A549 (cell line): ENCODE results near the gene NEDD9. TPM values are rescaled to one million over a fixed set of nuclear protein-coding genes. Genes with fewer than 3 reads are reported as not detected.

Source experiments
- ATAC-seq, 2 experiments: fragments of 200-7000 bp in 1 of 2; fragments of >200 bp in 1 of 2; cut with Nextera tagmentation in 1 of 2; cut with Tn5 transposase in 1 of 2; 3 replicates each; pipeline versions ENCODE4 v1.8.0 to v1.9.1; 2018 to 2020; ENCODE audit warnings: mild to moderate bottlenecking in 1 of 2, moderate library complexity in 1 of 2
- CTCF ChIA-PET: fragments of 300-600 bp; sonication (Branson Sonifier 250); formaldehyde crosslinking; extraction: SDS; loops from one replicate; lab custom pipeline; 2021; ENCODE audit warnings: antibody characterized with exemption, inconsistent platforms; lab: Yijun Ruan, JAX
- POLR2A ChIA-PET: fragments of 350-600 bp; formaldehyde crosslinking; extraction: SDS; loops from one replicate; lab custom pipeline; 2021; ENCODE audit warnings: antibody characterized with exemption, inconsistent platforms; lab: Yijun Ruan, JAX
- DNase-seq, 2 experiments: peaks; one replicate each; pipeline versions ENCODE4 v3.0.0 to v3.0.0-alpha.2; 2011 to 2016; ENCODE audit warnings: low read depth in 1 of 2, low spot score in 1 of 2
- FAIRE-seq: peaks from 2 replicates; lab custom pipeline; 2011; peaks lifted over from hg19 to GRCh38; lab: Jason Lieb, UNC
- H3K27ac ChIP-seq, 2 experiments: fragments of >200 bp; sonication (Bioruptor Twin); formaldehyde crosslinking; 3 replicates each; pipeline ENCODE4 v1.5.1; 2016 to 2017
- H3K4me1 ChIP-seq: fragments of >200 bp; sonication (Bioruptor Twin); formaldehyde crosslinking; 3 replicates; pipeline ENCODE4 v1.6.1; 2016
- H3K4me2 ChIP-seq: fragments of >200 bp; sonication (Bioruptor Twin); formaldehyde crosslinking; 3 replicates; pipeline ENCODE4 v1.6.1; 2016
- H3K4me3 ChIP-seq: fragments of >200 bp; sonication (Bioruptor Twin); formaldehyde crosslinking; 3 replicates; pipeline ENCODE4 v1.5.1; 2016
- H3K9me3 ChIP-seq: fragments of >200 bp; sonication (Bioruptor Twin); formaldehyde crosslinking; 3 replicates; pipeline ENCODE4 v1.6.1; 2016
- BCL3 ChIP-seq: fragments of >200 bp; sonication (Bioruptor Twin); formaldehyde crosslinking; IDR thresholded peaks from 3 replicates; pipeline ENCODE4 v1.6.1; 2016
- CBX2 ChIP-seq: fragments of 200-600 bp; sonication (generic); IDR thresholded peaks from 2 replicates; pipeline ENCODE4 v1.6.1; 2016; ENCODE audit warnings: low read depth, mild to moderate bottlenecking, borderline replicate concordance
- CBX8 ChIP-seq: fragments of 200-600 bp; sonication (generic); IDR thresholded peaks from 2 replicates; pipeline ENCODE4 v1.6.1; 2016
- EHF ChIP-seq: fragments of 250-450 bp; sonication (Bioruptor Pico); IDR thresholded peaks from 2 replicates; pipeline ENCODE4 v1.5.0; 2020; ENCODE audit warnings: mild to moderate bottlenecking
- ELK1 ChIP-seq: fragments of 150-350 bp; IDR thresholded peaks from 2 replicates; pipeline ENCODE4 v1.6.1; 2014; ENCODE audit warnings: low read depth, mild to moderate bottlenecking, low read length
- EP300 ChIP-seq, 2 experiments: fragments of >200 bp; sonication (Bioruptor Twin); formaldehyde crosslinking; IDR thresholded peaks; 2 replicates in 1 of 2; 3 replicates in 1 of 2; pipeline ENCODE4 v1.6.1; 2016 to 2017
- JUN ChIP-seq, 2 experiments: fragments of >200 bp; sonication (Bioruptor Twin); formaldehyde crosslinking; IDR thresholded peaks; 2 replicates in 1 of 2; 3 replicates in 1 of 2; pipeline ENCODE4 v1.6.1; 2016 to 2017
- MAFK ChIP-seq: fragments of 450-650 bp; IDR thresholded peaks from 2 replicates; pipeline ENCODE4 v1.6.1; 2014; ENCODE audit not compliant: partially characterized antibody
- MAX ChIP-seq: IDR thresholded peaks from 2 replicates; pipeline ENCODE4 v1.6.1; 2012
- MYC ChIP-seq: IDR thresholded peaks from 2 replicates; pipeline ENCODE4 v1.6.1; 2012; ENCODE audit warnings: mild to moderate bottlenecking, inconsistent platforms, low read length, improper control_type of control experiment, borderline replicate concordance
- PHF8 ChIP-seq: fragments of 200-600 bp; sonication (generic); IDR thresholded peaks from 2 replicates; pipeline ENCODE4 v1.6.1; 2016; ENCODE audit warnings: low read depth, mild to moderate bottlenecking, antibody characterized with exemption, moderate library complexity, borderline replicate concordance
- POLR2A ChIP-seq: IDR thresholded peaks from 2 replicates; pipeline ENCODE4 v1.6.1; 2012; ENCODE audit warnings: mild to moderate bottlenecking, low read length
- RAD21 ChIP-seq, 2 experiments: fragments of >200 bp in 1 of 2; sonication (Bioruptor Twin) in 1 of 2; formaldehyde crosslinking in 1 of 2; IDR thresholded peaks in 1 of 2; conservative IDR thresholded peaks in 1 of 2; 2 replicates in 1 of 2; 3 replicates in 1 of 2; pipeline ENCODE4 v1.6.1; 2012 to 2018; ENCODE audit warnings: inconsistent platforms in 1 of 2
- REST ChIP-seq: fragments of 200-600 bp; sonication (generic); IDR thresholded peaks from 2 replicates; pipeline ENCODE4 v1.6.1; 2016; ENCODE audit warnings: antibody characterized with exemption, mild to moderate bottlenecking, moderate library complexity
- SMC3 ChIP-seq: fragments of >200 bp; sonication (Bioruptor Twin); formaldehyde crosslinking; IDR thresholded peaks from 3 replicates; pipeline ENCODE4 v1.6.1; 2018; ENCODE audit warnings: inconsistent platforms
- TFCP2L1 ChIP-seq: fragments of 250-450 bp; sonication (Bioruptor Pico); IDR thresholded peaks from 2 replicates; pipeline ENCODE4 v1.5.0; 2021; ENCODE audit warnings: mild to moderate bottlenecking
- USF2 ChIP-seq: fragments of 450-650 bp; IDR thresholded peaks from 2 replicates; pipeline ENCODE4 v1.6.1; 2014; ENCODE audit warnings: antibody characterized with exemption
- ZFP36 ChIP-seq: fragments of 450-650 bp; IDR thresholded peaks from 2 replicates; pipeline ENCODE4 v1.6.1; 2014; ENCODE audit warnings: borderline replicate concordance; ENCODE audit not compliant: partially characterized antibody
- ZNF302 ChIP-seq: fragments of 250-450 bp; sonication (Bioruptor Pico); IDR thresholded peaks from 2 replicates; pipeline ENCODE4 v1.9.0; 2021; ENCODE audit warnings: inconsistent platforms, mild to moderate bottlenecking, moderate library complexity
- WGBS: methylation state at CpG from one replicate; pipeline ENCODE4 v1.1.6; 2017; ENCODE audit errors: missing lambda C conversion rate; 5-methylcytosine and 5-hydroxymethylcytosine counted together
- polyA minus RNA-seq: library from RNA; depleted of rRNA, polyadenylated mRNA; stranded (reverse); fragments of >200 nt; gene quantifications from 2 replicates; pipeline ENCODE4 v1.2.3, GENCODE V29; 2011; rRNA and poly(A)+ RNA removed
- polyA plus RNA-seq, 4 experiments: library from polyadenylated mRNA; depleted of rRNA in 3 of 4; stranded (reverse); fragments of >200 nt; fragmentation: RNase III in 1 of 4; extraction: RNeasy Plus Mini Kit Qiagen cat#74134 plus additional on column Dnase treatment in 1 of 4; gene quantifications; 2 replicates in 3 of 4; 3 replicates in 1 of 4; pipeline ENCODE4 v1.2.3, GENCODE V29; 2011 to 2017

NEDD9 gene
- polyA plus RNA-seq (2011; rRNA removed): 79.6 and 82.5 TPM in 2 replicates
- 58.4 and 71.1 TPM in 2 replicates for polyA plus RNA-seq (2012; cell fraction: cytosol; rRNA removed)
- polyA plus RNA-seq (2012; cell fraction: nucleus; rRNA removed): 106 and 118 TPM in 2 replicates
- polyA plus RNA-seq (2017; fragmentation: RNase III; extraction: RNeasy Plus Mini Kit Qiagen cat#74134 plus additional on column Dnase treatment): 43.6 to 47.9 TPM (median 46.7 TPM) in 3 replicates
- polyA minus RNA-seq: 212 and 221 TPM in 2 replicates

GRCh38 chr6:11232193-11232769 is at the start of gene NEDD9:
Gene NEDD9, minus strand, starts transcription at chr6:11232668. Its CDS starts 153 bp downstream, at chr6:11232515.
- Histone ChIP-seq H3K4me3 (peak within 1 kb of the TSS; percentile 65), H3K9me3 (no peaks in the 10 kb centered on the region), H3K4me1 (peaks cover 29% of the 10 kb centered on the region), H3K4me2 (peak within 1 kb of the TSS; percentile 92), H3K27ac (peak within 1 kb of the TSS; percentile 88 to 91)
- CTCF ChIA-PET: interaction anchor here (1.2 to 1.3 kb wide), 2 partner anchors 261 to 264 kb away, joined by 3 to 9 read pairs; no protein-coding TSS in a partner anchor
- ATAC-seq (peak; percentile 94), FAIRE-seq (no peak), DNase-seq (peak; percentile 82 to 94)
- POLR2A ChIA-PET: interaction anchor here (0.6 to 3.6 kb wide), 11 partner anchors 10 to 201 kb away, joined by 3 to 34 read pairs (median 3); no protein-coding TSS in a partner anchor
- WGBS: 0% methylated on average over 19 of the region's 24 CpGs
- TF ChIP-seq RAD21 (conservative IDR thresholded peaks at IDR 0.05 in 1 of 2, IDR thresholded peaks at IDR 0.05 in 1 of 2) (peak in 1 of 2 experiments; percentile 25; a peak in 2 of 5 replicates), EHF (CRISPR knock-in tag) (no peak), ELK1 (no peak), REST (no peak), ZNF302 (no peak), ZFP36 (no peak), JUN (IDR thresholded peaks at IDR 0.05) (peak in 1 of 2 experiments; percentile 86; a peak in 4 of 5 replicates), EP300 (IDR thresholded peaks at IDR 0.05) (no peak), MAFK (no peak), TFCP2L1 (peak; percentile 49; the same call in 1 of the 2 replicates), PHF8 (0 out of 2 replicates have a peak, but pooled peaks have one; percentile 24), CBX8 (no peak), POLR2A (peak; percentile 85), USF2 (no peak), CBX2 (no peak), MAX (peak; percentile 11; the same call in 1 of the 2 replicates), SMC3 (0 out of 3 replicates have a peak, but pooled peaks have one; percentile 7), BCL3 (0 out of 3 replicates have a peak, but pooled peaks have one; percentile 22), MYC (no peak)
